ENCODE results near the gene RAB5B.
"Not testable (repeated sequence)": the region's sequence is repeated elsewhere in the genome, so short reads cannot be mapped to it uniquely, and the experiment has no call there.

Gene RAB5B

GRCh38 chr12:55984861-55985260 is 11.0 kb downstream of the RAB5B start:
- no peak for DNase-seq

- no peak for DNase-seq
Observed at GRCh38 chr12:55985341-55985740, 11.5 kb downstream of the RAB5B start.

GRCh38 chr12:55985976-55986375 is 12.1 kb downstream of the RAB5B start:
- not testable (repeated sequence) for DNase-seq

GRCh38 chr12:55991110-55991509 is 17.2 kb downstream of the RAB5B start:
- DNase-seq = no peak

GRCh38 chr12:55993230-55993853 is 19.5 kb downstream of the RAB5B start:
- no peak for DNase-seq

- no peak for DNase-seq
Observed at GRCh38 chr12:55995366-55995765, 21.5 kb downstream of the RAB5B start.

GRCh38 chr12:55996201-55996714 is 22.4 kb downstream of the RAB5B start:
- DNase-seq = peak; percentile 43

GRCh38 chr12:55996715-55997534 is 23.0 kb downstream of the RAB5B start, which contains the start of gene SUOX:
Gene SUOX (plus strand): TSS chr12:55997276. CDS start chr12:56002222, 4,946 bp downstream.
- DNase-seq = peak; percentile 64

GRCh38 chr12:55997535-55997859 is 23.6 kb downstream of the RAB5B start:
- DNase-seq = no peak

- not testable (repeated sequence) for DNase-seq
Observed at GRCh38 chr12:55999522-55999921, 25.6 kb downstream of the RAB5B start.

GRCh38 chr12:55999999-56000540 is 26.2 kb downstream of the RAB5B start:
- not testable (repeated sequence) for DNase-seq

GRCh38 chr12:56001487-56002100 is 27.7 kb downstream of the RAB5B start:
- no peak for DNase-seq

GRCh38 chr12:56003376-56003775 is 29.5 kb downstream of the RAB5B start:
- DNase-seq = not testable (repeated sequence)

- DNase-seq = no peak
Observed at GRCh38 chr12:56004211-56004610, 30.3 kb downstream of the RAB5B start.

GRCh38 chr12:56007564-56008559 is 34.0 kb downstream of the RAB5B start:
- peak; percentile 65 for DNase-seq

GRCh38 chr12:56010111-56010570 is 36.3 kb downstream of the RAB5B start:
- no peak for DNase-seq

GRCh38 chr12:56011509-56012090 is 37.7 kb downstream of the RAB5B start:
- DNase-seq = no peak

GRCh38 chr12:56013482-56013881 is 39.6 kb downstream of the RAB5B start:
- DNase-seq = no peak

GRCh38 chr12:56014205-56014604 is 40.3 kb downstream of the RAB5B start:
- no peak for DNase-seq

GRCh38 chr12:56017181-56017580 is 43.3 kb downstream of the RAB5B start:
- DNase-seq = no peak

GRCh38 chr12:56018356-56018755 is 44.5 kb downstream of the RAB5B start:
- DNase-seq = no peak

All from activated CD4-positive, CD25-positive, alpha-beta regulatory T cell treated with anti-CD3 and anti-CD28 coated beads, Interleukin-2, amount 50 U/mL, for 72 hours (primary cell).